Measurements from ENCODE around the gene KCNJ9.

Gene KCNJ9

DNA sequence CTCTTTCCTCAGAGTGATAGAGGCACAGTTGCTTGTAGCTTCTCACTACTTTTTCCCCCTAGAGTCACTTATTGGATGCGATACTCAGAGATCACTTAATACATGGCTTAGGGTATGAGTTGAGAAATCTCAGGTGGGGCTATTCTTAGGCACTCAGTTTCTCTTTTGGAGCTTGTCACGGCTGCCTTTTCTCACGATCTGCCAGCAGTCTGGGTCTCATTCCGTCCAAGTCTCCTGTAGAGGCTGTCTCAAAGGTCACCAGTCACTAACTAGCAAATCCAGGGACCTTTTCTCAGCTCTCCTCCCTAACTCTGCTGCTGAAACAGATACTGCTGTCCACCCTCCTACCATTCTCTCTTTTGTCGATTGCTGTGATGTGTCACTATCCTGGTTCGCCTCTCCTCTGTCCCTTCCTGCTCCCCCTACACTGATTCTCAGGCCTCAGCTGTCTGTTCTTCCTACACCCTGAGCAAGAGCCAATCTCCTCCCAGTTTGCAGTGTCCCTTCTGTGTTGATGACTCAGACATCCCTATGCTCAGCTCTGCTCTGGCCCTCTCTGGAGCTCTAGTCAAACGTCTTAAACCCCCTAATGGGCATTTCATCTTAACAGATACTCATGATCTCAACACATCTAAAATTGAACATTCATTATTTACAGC is 46.7 kb downstream of the KCNJ9 start:
- DNase-seq: no peak

DNA sequence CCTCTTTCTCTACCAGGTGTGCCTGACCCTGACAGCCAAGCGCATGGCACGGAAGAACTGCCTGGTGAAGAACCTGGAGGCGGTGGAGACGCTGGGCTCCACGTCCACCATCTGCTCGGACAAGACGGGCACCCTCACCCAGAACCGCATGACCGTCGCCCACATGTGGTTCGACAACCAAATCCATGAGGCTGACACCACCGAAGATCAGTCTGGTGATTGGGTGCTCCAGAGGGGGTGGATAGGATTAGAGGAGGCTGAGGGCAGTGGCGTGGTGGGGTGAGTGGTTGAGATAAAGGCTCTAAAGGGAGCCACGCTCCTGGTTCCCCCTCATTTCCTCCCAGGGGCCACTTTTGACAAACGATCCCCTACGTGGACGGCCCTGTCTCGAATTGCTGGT is 47.3 kb downstream of the KCNJ9 start:
- no peak for DNase-seq

DNA sequence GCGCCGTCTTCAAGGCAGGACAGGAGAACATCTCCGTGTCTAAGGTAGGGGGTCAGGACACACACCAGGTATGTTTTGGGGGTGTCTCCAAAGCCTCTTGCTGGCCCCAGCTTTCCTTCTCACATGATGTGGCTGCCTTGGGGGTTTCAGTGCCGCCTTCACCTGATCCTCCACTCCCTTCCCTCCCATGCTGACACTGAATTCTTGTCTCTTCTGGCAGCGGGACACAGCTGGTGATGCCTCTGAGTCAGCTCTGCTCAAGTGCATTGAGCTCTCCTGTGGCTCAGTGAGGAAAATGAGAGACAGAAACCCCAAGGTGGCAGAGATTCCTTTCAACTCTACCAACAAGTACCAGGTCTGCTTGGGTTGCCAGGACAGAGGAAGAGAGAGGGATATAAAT is 47.7 kb downstream of the KCNJ9 start:
- DNase-seq: no peak

DNA sequence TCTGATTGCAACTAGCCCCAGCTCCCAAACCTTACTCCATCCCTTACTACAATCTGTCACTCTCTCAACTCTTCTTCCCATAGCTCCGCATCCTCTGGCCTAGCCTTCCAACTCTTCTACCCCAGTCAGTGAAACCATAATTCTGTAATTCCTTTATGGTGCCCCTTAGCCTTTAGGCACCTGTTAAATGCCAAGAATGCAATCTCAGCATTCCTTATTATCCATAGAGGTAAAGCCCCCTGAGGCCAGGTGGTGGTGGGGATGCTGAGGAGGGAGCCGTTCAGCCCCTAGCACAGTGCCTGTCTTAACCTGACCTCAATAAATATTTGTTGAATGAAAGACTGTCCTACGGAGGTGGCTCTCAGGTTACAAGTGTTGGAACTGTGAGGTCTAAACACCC is 48.2 kb downstream of the KCNJ9 start:
- DNase-seq: no peak

DNA sequence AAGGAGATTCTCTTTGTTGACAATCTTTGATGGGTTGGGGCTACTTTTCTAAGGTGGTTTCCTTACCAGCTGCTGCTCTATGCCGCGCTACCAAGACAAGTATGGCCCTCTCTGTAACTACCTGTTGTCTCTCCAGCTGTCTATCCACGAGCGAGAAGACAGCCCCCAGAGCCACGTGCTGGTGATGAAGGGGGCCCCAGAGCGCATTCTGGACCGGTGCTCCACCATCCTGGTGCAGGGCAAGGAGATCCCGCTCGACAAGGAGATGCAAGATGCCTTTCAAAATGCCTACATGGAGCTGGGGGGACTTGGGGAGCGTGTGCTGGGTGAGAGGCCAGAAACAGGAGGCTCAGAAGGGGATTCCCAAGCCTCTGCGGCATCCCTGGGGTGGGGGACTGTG is 48.6 kb downstream of the KCNJ9 start:
- DNase-seq: no peak

DNA sequence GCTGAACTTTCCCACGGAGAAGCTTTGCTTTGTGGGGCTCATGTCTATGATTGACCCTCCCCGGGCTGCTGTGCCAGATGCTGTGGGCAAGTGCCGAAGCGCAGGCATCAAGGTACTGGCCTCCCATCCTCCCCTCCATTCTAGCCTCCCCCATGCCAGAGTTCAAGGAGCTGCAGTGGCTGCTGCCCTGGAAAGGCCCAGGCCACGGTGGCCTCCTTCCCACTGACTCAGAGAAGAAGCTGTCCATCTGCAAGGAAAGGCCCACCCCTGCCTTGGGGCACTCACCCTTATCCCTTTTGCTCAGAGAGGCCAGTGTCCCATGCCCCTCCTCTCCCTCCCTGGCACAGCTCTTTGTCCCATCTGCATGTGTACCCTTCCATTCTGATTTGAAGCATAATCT is 49.1 kb downstream of the KCNJ9 start:
- no peak for DNase-seq

DNA sequence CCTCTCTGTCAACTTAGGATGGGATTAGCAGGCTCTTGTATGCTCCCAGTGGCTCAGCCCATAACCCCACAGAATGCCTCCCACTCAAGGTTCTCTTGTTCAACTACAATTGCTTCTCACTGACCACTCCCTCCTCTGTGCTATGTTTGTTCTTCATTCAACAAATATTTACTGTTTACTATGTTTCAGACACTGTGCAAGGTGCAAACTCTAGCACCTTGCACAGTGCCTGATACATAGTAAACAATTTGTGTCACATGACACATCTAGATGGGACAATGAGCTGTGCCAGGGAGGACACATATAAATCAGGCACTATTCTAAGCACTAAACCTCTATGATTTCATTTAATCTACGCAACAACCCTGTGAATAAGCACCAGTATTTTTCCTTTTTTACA is 49.6 kb downstream of the KCNJ9 start:
- no peak for DNase-seq

DNA sequence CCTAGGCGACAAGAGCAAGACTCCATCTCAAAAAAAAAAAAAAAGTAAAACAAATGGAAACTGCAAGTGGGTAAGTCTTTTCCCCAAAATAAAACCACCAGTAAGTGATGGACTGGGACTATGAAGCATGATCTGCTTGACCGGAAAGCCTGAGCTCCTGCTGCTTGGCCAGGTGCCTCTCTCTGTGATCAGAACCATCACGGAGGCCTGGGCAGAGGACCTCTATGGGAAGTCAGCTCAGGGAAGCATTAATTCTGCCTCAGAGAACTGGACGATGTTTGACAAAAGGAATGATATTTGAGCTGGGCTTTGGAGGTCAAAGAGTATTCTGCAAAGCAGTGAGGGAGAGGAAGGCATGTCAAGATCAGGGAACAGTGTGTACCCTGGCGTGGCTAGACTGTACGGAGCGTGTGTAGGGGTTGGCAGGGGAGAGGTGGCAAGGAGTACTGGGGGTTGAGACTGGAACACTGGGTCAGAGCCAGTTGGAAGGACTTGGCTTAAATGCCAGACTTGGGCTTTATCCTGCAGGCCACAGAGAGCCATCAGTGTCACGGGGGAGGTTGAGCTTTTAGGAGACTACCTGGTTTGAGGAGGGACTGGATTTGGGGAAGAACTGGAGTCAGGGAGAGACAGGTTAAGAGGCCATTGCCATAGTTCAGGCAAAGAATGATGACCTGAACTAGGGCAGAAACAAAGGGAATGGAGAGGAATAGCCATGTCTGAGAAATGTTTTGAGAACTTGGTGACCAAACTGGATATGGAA is 50.6 kb downstream of the KCNJ9 start:
- no peak for DNase-seq

DNA sequence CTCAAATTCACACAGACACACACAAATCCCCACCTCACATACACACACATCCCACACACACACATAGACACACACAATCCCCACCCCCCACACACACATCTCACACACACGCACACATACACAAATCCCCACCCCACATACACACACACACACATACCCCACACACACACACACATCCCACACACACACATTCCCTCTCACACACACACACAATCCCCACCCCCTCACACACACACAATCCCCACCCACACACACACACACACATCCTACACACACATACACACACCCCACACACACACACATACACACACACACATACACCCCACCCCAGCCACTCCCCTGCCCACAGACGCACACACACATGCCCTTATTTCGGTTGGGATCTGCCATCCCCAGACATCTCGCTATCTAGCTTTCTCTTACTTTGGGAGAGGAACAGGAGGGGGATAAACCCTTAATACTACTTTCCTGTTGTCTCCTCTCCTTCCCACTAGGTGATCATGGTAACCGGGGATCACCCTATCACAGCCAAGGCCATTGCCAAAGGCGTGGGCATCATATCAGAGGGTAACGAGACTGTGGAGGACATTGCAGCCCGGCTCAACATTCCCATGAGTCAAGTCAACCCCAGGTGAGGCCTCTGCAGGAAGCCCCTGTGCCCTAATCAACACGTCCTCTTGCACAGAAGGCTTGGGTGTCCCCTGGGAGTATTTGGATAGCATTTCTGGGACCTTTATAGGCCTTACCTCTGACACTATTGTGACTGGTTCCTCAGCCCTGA is 52.8 kb downstream of the KCNJ9 start:
- no peak for DNase-seq

DNA sequence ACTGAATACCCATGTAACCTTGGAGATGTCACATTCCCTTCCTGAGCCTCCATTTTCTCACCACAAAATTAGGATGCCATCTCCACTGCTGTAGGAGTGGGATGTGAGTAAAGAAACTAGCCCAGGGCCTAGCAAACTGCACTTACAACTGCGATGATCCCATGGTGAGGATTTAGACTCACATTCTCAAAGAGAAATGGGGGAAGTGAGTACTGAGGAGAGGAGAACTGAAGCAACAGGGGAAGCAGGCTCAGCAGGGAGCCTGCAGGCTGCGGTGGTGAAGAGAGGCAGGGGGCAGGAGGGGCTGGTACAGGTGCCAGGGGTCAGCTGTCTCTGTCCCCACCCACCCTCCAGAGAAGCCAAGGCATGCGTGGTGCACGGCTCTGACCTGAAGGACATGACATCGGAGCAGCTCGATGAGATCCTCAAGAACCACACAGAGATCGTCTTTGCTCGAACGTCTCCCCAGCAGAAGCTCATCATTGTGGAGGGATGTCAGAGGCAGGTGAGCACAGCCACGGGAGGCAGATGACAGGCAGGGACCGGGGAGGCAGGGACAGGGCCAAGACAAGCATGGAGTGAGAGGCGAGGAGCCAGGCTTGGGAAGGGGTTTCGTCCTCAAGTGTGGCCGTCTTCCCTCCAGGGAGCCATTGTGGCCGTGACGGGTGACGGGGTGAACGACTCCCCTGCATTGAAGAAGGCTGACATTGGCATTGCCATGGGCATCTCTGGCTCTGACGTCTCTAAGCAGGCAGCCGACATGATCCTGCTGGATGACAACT is 53.6 kb downstream of the KCNJ9 start:
- no peak for DNase-seq

DNA sequence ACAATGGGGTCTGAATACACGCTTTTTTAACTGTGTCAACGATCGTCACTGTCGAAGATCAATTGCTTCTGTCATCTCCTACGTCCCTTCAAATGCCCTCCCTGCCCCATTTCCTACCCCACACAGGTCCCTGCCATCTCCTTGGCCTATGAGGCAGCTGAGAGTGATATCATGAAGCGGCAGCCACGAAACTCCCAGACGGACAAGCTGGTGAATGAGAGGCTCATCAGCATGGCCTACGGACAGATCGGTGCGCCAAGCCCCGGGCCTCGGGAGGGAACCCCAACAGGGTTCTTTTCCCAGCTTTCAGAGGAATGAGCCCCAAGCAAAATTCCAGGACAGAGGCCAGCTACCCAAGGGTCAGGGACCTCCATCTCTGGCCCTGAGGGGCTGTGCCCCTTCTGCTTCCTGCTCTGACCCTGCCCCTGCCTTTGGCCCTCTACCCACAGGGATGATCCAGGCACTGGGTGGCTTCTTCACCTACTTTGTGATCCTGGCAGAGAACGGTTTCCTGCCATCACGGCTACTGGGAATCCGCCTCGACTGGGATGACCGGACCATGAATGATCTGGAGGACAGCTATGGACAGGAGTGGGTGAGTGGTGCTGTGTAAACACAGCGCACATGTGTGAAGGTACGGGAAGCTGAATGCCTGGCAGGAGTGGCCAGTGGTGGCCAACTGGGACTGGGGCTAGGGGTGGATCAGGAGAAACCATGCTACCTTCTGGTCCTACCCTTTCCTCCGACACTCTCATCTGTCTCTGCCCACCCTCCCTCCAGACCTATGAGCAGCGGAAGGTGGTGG is 55.0 kb downstream of the KCNJ9 start:
- DNase-seq: no peak

DNA sequence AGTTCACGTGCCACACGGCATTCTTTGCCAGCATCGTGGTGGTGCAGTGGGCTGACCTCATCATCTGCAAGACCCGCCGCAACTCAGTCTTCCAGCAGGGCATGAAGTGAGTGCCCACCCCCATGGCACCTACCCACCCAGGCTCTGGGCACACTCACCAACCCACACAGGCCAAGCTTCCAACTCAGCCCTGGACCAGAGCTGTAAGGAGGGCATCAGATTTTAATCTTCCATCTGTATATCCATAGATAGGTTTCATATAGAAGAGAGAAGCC is 55.5 kb downstream of the KCNJ9 start:
- no peak for DNase-seq

DNA sequence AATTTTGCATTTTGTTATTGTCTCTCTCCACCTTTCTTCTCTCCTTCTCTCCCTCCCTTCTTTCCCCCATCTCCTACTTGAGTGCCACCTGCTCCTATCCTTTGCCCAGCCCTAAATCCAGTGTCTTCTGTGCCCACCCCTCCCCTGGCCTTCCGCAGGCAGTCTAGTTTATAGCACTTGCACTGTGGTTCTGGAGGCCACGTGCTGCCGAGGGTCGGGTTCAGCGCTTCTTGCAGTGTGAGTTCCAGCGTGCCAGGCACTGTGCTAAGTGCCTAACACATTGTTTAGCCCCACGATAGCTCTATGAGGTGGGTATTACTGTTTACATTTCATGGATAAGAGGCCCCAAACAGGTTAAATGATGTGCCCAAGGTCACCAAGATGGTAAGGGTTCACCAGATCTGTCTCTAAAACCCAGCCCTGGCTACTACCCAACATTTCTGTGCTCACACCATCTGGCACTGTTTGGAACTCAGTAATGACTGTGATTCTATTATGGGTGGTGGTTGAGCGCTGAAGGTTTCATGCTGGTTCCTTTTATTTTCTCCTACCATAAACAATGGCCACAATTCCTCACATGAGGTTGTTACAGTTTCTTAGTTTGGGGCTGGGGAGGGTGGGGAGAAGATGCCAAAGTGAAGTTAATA is 56.0 kb downstream of the KCNJ9 start:
- no peak for DNase-seq

DNA sequence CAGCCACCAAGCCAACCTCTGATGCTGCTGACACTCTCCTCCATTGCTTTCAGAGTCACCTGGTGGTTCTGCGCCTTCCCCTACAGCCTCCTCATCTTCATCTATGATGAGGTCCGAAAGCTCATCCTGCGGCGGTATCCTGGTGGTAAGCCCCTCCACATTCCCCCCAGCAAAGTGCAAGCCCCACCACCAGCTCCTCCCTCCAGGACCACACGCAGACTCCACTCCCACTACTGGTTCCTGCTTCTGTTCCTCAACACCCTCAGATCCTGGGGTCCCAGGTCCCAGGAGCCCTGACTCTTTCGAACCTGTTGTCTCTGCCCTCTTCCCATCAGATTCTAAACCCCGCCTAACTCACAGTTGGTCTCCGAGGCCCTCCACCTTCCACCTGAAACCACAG is 58.5 kb downstream of the KCNJ9 start:
- no peak for DNase-seq
